HepG2 (cell line): ENCODE measurements around the gene NBPF1.
"Not testable (repeated sequence)": the region's sequence is repeated elsewhere in the genome, so short reads cannot be mapped to it uniquely, and the experiment has no call there.

Source experiments
- AGO2 ChIP-seq: fragments of 200-400 bp; formaldehyde crosslinking; optimal IDR thresholded peaks from 2 replicates; pipeline ENCODE3; 2017; ENCODE audit warnings: mild to moderate bottlenecking, low read depth, low read length, moderate library complexity
- FOXJ3 ChIP-seq: sonication (generic); formaldehyde crosslinking; IDR thresholded peaks from 2 replicates; pipeline ENCODE4 v1.4.0; 2020; ENCODE audit warnings: missing genetic modification reagents, mild to moderate bottlenecking, borderline replicate concordance
- MAFK ChIP-seq, 2 experiments: IDR thresholded peaks in 1 of 2; conservative IDR thresholded peaks in 1 of 2; 2 replicates each; pipeline ENCODE4 v1.6.1; 2011; ENCODE audit warnings: improper control_type of control experiment in 2 of 2, low read length in 2 of 2
- MYNN ChIP-seq: sonication (generic); formaldehyde crosslinking; IDR thresholded peaks from 2 replicates; pipeline ENCODE4 v1.4.0; 2020; ENCODE audit warnings: mild to moderate bottlenecking, low read depth, missing genetic modification reagents
- MZF1 ChIP-seq: sonication (generic); formaldehyde crosslinking; IDR thresholded peaks from 2 replicates; pipeline ENCODE4 v1.8.1; 2023; ENCODE audit warnings: mild to moderate bottlenecking, missing genetic modification reagents, borderline replicate concordance
- PHF21A ChIP-seq: sonication (generic); formaldehyde crosslinking; IDR thresholded peaks from 2 replicates; pipeline ENCODE4 v1.5.0; 2020; ENCODE audit warnings: mild to moderate bottlenecking, missing genetic modification reagents
- SMC3 ChIP-seq: IDR thresholded peaks from 2 replicates; pipeline ENCODE4 v1.6.1; 2011; ENCODE audit warnings: low read length, improper control_type of control experiment
- TAF1 ChIP-seq: sonication (generic); formaldehyde crosslinking; IDR thresholded peaks from 2 replicates; pipeline ENCODE4 v1.4.0; 2020; ENCODE audit warnings: missing genetic modification reagents
- TF ChIP-seq, protein P1 (sequence below): sonication (generic); formaldehyde crosslinking; IDR thresholded peaks from 2 replicates; pipeline ENCODE4 v1.4.0; 2020; ENCODE audit warnings: missing genetic modification reagents
- TF ChIP-seq, protein P2 (sequence below): sonication (generic); formaldehyde crosslinking; IDR thresholded peaks from 2 replicates; pipeline ENCODE4 v1.4.0; 2020; ENCODE audit warnings: mild to moderate bottlenecking, missing genetic modification reagents
- TF ChIP-seq, protein P3 (sequence below): sonication (generic); formaldehyde crosslinking; IDR thresholded peaks from 2 replicates; pipeline ENCODE4 v1.4.0; 2020; ENCODE audit warnings: missing genetic modification reagents, mild to moderate bottlenecking, borderline replicate concordance
- TF ChIP-seq, protein P4 (sequence below): sonication (generic); formaldehyde crosslinking; IDR thresholded peaks from 2 replicates; pipeline ENCODE4 v1.5.0; 2020; ENCODE audit warnings: mild to moderate bottlenecking, missing genetic modification reagents, moderate library complexity

DNA sequence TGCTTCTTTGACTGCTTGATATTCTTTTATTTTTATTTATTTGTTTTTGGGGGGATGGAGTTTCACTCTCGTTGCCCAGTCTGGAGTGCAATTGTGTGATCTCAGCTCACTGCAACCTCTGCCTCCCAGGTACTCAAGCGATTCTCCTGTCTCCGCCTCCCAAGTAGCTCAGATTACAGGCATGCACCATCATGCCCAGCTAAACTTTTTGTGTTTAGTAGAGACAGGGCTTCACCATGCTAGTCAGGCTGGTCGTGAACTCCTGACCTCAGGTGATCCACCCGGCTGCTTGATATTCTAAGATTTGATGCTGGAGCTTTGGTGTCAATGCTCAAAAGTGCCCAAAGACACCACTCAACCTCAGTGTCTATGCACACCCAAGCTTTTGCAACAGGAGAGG is 53.7 kb downstream of the NBPF1 start:
- not testable (repeated sequence) for TF ChIP-seq MAFK (conservative IDR thresholded peaks at IDR 0.05 in 1 of 2, IDR thresholded peaks at IDR 0.05 in 1 of 2; ENCODE audit: low read length in 2 of 2); MYNN (CRISPR knock-in tag); PHF21A (CRISPR knock-in tag); FOXJ3 (CRISPR knock-in tag); AGO2; MZF1 (CRISPR knock-in tag); SMC3; TAF1
- TF ChIP-seq, protein P1, sequence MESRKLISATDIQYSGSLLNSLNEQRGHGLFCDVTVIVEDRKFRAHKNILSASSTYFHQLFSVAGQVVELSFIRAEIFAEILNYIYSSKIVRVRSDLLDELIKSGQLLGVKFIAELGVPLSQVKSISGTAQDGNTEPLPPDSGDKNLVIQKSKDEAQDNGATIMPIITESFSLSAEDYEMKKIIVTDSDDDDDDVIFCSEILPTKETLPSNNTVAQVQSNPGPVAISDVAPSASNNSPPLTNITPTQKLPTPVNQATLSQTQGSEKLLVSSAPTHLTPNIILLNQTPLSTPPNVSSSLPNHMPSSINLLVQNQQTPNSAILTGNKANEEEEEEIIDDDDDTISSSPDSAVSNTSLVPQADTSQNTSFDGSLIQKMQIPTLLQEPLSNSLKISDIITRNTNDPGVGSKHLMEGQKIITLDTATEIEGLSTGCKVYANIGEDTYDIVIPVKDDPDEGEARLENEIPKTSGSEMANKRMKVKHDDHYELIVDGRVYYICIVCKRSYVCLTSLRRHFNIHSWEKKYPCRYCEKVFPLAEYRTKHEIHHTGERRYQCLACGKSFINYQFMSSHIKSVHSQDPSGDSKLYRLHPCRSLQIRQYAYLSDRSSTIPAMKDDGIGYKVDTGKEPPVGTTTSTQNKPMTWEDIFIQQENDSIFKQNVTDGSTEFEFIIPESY (CRISPR knock-in tag), result not testable (repeated sequence)
- TF ChIP-seq, protein P2, sequence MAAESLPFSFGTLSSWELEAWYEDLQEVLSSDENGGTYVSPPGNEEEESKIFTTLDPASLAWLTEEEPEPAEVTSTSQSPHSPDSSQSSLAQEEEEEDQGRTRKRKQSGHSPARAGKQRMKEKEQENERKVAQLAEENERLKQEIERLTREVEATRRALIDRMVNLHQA, result not testable (repeated sequence)
- TF ChIP-seq, protein P3, sequence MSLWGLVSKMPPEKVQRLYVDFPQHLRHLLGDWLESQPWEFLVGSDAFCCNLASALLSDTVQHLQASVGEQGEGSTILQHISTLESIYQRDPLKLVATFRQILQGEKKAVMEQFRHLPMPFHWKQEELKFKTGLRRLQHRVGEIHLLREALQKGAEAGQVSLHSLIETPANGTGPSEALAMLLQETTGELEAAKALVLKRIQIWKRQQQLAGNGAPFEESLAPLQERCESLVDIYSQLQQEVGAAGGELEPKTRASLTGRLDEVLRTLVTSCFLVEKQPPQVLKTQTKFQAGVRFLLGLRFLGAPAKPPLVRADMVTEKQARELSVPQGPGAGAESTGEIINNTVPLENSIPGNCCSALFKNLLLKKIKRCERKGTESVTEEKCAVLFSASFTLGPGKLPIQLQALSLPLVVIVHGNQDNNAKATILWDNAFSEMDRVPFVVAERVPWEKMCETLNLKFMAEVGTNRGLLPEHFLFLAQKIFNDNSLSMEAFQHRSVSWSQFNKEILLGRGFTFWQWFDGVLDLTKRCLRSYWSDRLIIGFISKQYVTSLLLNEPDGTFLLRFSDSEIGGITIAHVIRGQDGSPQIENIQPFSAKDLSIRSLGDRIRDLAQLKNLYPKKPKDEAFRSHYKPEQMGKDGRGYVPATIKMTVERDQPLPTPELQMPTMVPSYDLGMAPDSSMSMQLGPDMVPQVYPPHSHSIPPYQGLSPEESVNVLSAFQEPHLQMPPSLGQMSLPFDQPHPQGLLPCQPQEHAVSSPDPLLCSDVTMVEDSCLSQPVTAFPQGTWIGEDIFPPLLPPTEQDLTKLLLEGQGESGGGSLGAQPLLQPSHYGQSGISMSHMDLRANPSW (CRISPR knock-in tag), result not testable (repeated sequence)
- TF ChIP-seq, protein P4, sequence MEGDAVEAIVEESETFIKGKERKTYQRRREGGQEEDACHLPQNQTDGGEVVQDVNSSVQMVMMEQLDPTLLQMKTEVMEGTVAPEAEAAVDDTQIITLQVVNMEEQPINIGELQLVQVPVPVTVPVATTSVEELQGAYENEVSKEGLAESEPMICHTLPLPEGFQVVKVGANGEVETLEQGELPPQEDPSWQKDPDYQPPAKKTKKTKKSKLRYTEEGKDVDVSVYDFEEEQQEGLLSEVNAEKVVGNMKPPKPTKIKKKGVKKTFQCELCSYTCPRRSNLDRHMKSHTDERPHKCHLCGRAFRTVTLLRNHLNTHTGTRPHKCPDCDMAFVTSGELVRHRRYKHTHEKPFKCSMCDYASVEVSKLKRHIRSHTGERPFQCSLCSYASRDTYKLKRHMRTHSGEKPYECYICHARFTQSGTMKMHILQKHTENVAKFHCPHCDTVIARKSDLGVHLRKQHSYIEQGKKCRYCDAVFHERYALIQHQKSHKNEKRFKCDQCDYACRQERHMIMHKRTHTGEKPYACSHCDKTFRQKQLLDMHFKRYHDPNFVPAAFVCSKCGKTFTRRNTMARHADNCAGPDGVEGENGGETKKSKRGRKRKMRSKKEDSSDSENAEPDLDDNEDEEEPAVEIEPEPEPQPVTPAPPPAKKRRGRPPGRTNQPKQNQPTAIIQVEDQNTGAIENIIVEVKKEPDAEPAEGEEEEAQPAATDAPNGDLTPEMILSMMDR (CRISPR knock-in tag), result not testable (repeated sequence)
